GM21529 (cell line): ENCODE data around the gene KLRF2.

ENCODE experiments used
- ATAC-seq: cut with Tn5 transposase; IDR thresholded peaks from one replicate; pipeline ENCODE4 v1.9.1; 2021; ENCODE audit not compliant: unreplicated experiment

Gene KLRF2

DNA sequence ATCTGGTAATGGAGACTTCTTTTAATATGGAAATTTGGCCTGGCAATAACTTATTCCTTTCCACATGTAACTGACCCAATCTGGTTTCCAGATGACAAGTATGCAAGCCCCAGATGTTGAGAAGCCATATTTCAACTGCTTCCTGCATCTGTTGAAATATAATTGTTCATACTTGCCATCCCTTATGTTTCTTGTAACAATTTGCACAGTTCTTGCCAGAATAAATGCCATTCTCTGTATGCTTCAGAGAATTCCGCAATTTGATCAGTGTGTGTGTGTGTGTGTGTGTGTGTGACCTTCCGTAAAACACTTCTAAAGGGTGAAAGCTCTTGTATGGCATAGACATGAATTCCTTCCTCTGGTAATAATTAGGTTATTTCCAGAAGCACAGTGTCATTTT is 52.7 kb downstream of the KLRF2 start:
- no peak for ATAC-seq

DNA sequence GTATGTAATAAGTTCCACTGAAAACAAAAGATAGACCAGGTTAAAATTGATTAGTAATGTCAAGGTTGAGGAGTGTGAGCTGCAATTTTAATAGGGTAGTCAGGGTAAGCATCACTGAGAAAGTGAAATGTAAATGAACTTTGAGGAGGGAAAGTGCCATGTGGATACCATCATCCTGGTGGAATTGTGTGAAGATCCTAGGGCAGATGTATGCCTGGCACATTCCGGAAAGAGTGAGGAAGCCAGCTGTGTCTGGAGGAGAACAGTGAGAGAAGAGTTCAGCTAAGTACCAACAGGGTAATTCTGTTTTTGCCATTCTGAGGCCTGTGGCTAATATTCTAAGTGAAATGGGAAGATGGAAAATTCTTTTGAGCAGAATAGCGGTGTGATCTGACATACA is 53.7 kb downstream of the KLRF2 start:
- no peak for ATAC-seq

GRCh38 chr12:9936591-9936990 is 55.3 kb downstream of the KLRF2 start:
- ATAC-seq, result no peak

- ATAC-seq, result no peak
These were observed 59.1 kb downstream of the KLRF2 start for GRCh38 chr12:9940375-9940774.

- no peak for ATAC-seq
These were observed 60.5 kb downstream of the KLRF2 start for GRCh38 chr12:9941838-9942237.

DNA sequence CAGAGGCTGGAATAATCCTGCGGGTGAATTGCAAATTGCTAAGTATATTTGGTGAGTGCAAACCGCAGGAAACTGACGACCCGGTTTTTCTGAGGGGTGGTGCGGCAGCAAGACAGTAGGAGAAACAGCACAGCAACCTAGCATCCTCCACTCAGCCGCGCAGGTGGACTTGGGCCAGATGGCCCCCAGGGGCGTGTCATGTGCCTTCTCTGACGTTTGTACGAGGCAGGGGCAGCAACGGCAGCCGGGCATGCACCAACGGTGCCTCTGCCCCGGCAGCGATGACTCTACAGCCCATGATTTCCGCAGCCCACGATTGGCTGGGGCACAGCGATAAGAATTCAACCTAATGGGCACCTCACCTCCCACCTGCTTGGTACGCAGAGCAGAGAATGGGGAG is 62.0 kb downstream of the KLRF2 start:
- no peak for ATAC-seq

- ATAC-seq, result no peak
These were observed 63.1 kb downstream of the KLRF2 start for GRCh38 chr12:9944391-9944790.
